HG03432 (cell line): ENCODE measurements around the gene SLIT3.

Experiments used
- ATAC-seq: cut with Tn5 transposase; IDR thresholded peaks from one replicate; pipeline ENCODE4 v1.9.1; 2021; ENCODE audit warnings: mild to moderate bottlenecking, moderate library complexity; ENCODE audit not compliant: unreplicated experiment

Gene SLIT3

DNA sequence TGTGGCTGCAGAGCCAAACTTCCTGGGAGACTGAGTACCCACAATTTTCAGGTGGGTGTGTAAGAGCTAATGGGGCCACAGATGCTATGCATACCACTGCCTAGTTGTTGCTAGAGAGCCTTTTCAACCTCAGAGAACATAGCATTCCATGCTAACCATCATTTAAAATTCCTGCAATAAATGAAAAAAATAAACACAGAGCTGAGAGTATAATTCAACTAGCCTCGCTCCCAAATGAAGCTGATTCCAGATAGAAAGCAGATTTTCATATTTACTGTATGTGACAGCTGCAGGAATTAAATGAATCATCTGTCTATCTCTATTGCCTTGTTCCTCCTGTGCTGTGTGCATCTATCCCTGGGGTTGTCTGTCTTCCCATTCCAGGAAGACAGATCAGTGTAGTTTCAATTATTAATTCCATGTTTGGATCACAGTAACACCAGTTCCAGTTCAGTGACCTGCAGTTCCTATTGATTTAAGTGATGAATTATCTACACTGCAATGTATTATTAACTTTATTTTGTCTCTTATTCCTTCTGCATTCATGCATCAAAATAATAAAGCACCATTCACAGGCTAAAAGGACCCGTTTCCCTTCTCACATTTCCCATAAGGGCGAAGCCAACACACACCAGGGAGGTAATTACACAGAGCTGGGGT is 324.5 kb downstream of the SLIT3 start:
- no peak for ATAC-seq

- ATAC-seq = no peak
These were observed 325.6 kb downstream of the SLIT3 start for GRCh38 chr5:168975331-168975730.

DNA sequence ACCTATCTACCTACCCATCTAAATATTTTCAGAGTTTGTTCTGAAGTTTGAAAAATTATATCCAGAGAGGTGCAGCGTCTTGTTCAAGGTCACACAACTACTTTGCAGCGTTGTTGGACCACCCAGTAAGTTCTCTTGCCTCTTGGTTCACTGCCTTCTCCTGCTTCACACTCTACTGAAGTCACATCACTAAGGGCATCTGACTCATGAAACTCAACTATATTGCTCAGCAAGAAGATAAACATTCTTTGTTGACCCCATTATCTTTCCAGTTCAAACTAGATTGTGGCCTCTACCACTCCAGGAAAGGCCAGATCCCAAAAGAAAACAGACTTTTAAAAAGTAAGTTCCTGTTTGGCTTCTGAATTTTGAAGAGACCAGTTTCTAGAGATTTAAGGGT is 326.9 kb downstream of the SLIT3 start:
- no peak for ATAC-seq

DNA sequence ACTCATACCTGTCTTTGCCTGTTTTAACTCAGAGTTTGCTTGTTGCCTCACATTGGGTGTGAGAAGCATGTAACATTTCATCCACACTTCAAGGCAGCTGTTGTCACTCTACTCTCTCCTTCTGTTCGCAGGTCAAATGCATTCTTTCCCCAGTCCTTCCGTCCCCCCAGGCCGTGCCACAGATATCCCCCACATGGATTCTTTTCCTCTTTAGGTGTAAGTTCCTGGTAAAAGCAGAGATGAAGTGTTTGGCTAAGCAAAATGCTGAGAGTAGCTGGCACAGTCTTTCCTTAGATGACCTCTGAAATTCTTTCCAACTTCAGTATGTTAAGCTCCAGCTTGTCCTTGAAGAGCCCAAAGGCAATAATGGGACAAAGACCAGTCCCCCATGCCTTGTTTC is 328.2 kb downstream of the SLIT3 start:
- no peak for ATAC-seq

- ATAC-seq = no peak
These were observed 329.8 kb downstream of the SLIT3 start for GRCh38 chr5:168971100-168971499.

GRCh38 chr5:168969326-168969886 is 331.5 kb downstream of the SLIT3 start:
- no peak for ATAC-seq

DNA sequence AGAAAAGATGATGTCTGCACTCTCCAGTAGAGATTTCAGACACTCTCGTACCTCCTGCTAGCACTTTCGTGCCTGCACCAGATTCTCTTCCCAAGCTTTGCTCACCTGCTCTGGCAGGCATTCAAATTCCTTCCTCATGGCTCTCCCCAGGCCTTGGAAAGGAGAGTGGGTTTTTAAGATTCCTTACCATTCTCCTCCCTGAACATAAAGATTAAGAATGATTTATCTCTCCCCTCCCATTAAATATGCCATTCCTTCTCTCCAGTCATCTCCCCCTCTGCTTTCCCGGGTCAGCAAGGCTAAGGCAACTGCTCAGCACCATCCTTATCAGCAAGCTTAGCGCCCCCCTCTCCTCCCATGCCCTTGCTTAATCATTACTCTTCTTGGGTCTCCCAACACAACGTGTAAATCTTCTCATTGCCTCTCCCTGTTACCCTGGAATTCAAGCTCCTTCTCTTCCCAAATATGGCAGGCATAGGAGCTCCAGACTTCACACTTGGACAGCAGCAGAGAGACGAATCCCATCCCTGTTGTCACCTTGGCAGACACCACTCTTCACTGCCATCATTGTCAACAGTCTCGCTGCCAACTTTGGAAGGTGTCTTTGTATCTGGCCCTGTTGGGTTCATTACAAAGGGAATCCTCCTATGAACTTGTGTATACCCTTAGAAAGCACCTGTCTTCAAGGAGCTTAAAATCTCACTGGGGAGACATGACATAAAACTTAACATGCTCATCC is 332.9 kb downstream of the SLIT3 start:
- ATAC-seq = no peak

DNA sequence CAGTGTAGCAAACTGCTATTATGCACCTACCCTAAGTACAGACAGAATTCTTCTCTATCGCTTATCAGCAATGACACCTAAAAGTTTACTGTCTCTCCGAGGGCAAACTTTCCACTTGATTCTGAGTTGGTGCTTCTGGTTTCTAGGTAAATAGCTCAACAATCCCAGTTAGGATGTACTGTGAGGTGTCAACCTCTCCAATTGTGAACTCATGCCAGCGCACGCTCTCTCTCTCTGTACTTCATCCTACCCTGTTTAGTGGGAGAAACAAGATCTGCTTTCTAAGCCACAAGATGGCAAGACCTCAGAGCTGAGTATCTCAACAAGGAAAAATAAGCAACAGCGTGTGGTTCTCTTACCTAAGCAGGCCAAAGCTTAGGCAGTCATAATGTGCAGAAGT is 335.3 kb downstream of the SLIT3 start:
- no peak for ATAC-seq

GRCh38 chr5:168964182-168964581 is 336.8 kb downstream of the SLIT3 start:
- ATAC-seq = no peak

GRCh38 chr5:168962306-168962705 is 338.6 kb downstream of the SLIT3 start:
- ATAC-seq = no peak

GRCh38 chr5:168961681-168962080 is 339.3 kb downstream of the SLIT3 start:
- ATAC-seq = no peak

DNA sequence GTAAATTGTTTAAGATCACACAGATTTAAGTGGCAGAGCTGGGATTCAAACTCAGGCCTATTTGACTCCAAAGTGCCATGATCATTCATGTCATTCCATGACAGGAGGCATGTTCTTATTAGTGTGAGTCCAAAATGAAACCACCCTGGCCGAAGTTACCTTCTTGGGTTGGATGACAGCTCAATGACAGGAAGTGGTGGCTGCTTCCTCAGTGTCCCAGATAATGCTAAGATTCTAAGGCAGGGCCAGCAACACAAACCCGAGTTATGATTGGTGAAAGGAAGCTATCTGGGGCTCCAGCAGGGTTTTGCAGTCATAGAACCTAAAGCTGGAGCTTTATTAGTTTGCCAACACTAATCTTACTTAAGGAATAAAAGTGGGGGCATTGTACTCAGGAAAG is 340.4 kb downstream of the SLIT3 start:
- no peak for ATAC-seq

GRCh38 chr5:168953351-168953750 is 347.6 kb downstream of the SLIT3 start:
- ATAC-seq = no peak

- ATAC-seq = no peak
These were observed 348.7 kb downstream of the SLIT3 start for GRCh38 chr5:168952196-168952595.

- no peak for ATAC-seq
These were observed 349.2 kb downstream of the SLIT3 start for GRCh38 chr5:168951769-168952168.

- ATAC-seq = no peak
These were observed 349.6 kb downstream of the SLIT3 start for GRCh38 chr5:168951356-168951755.

- ATAC-seq = no peak
These were observed 350.5 kb downstream of the SLIT3 start for GRCh38 chr5:168950241-168950951.

DNA sequence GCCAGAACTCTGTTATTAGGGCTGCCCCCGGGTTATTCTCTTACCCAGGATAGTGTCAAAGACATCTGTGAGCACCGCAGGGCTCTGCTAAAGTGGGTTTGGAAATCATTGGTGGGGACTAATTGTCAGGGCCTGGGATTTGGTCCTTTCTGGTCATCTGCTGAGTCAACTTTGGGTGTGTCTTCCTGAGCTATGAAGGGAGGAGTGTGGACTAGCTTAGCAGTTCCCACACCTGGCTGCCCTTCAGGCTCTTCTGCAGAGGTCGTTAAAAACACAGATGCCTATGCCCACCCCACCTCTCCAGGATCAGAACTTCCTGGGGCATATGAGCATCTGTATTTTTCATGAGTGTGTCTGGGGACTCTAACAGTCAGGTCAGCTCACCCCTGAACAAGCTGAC is 352.2 kb downstream of the SLIT3 start:
- ATAC-seq = no peak

DNA sequence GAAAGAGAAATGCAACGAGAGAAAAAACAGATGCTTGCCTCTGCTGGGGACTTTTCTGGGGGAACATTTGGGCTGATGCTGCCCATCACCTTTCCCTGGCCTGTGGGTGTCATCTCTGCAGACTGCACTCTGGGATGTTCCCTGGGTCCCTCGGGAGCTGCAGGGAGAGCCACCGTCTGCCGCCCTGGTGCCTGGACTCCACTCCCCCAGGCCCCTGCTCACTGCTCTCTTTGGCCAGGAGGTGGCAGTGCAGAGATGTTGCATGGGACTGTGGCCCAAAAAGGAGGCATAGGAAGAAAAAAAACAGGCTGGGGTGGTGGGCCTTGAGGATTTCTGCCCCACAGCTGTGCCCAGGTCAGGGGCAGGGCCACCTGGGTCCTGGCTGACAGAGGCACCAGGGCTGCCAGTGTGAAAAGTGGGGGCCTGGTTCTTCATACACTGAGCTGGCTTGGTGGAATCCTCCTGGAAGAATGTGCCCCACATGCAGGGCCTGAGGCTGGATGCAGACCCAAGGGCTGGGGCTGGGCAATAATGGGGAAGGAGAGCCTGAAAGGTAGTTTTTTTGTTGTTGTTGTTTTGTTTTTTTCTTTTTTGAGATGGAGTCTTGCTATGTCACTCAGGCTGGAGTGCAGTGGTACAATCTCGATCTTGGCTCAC is 353.6 kb downstream of the SLIT3 start:
- peak; percentile 83 for ATAC-seq

DNA sequence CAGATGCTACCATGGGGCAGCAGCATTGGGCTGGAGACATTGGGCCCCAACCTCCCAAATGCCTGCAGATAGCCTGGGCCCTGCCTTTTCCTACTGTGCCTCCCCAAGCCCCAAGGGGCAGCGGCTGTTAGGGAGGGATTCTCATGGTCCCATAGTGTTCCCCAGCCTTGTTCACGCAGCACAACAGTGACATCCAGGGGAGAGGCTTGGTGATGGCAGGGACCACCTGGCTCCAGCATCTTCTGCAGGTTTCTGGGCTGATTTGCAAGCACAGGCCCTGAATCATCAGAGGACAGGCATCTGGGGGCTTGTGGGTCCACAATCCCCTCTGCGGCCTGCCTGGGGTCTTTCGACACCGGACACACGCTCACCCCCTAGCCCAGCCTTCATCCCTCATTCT is 354.6 kb downstream of the SLIT3 start:
- ATAC-seq = no peak

DNA sequence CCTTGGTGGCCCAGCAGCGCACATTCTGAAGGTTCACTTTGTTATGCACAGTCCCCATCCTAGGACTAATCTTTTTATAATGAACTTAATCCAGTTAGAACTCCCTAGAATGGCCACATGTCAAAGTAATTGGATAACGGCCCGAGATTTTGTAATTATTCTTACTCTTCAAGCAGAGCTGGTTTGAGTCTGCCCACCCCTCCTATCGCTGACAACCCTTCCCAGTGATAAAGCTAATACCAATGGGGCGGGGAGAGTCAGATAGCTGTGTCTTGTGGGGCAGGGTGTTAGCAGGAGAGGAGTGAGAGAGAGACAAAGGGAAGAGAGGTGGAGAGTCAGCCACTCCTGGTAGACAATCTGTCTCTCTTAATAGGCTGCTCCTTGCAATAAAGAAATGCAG is 356.9 kb downstream of the SLIT3 start:
- ATAC-seq = no peak
